Right lobe of liver (tissue), 6 donors: ENCODE results near the gene NLN. TPM values are rescaled to one million over a fixed set of nuclear protein-coding genes. Genes with fewer than 3 reads are reported as not detected.
"Not testable (repeated sequence)": the region's sequence is repeated elsewhere in the genome, so short reads cannot be mapped to it uniquely, and the experiment has no call there.

Source experiments
- ATAC-seq, 4 donors: fragments of 200-7000 bp; cut with Tn5 transposase; one replicate each; pipeline ENCODE4 v1.9.1; 2020; ENCODE audit warnings: mild to moderate bottlenecking in 4 of 4, moderate library complexity in 4 of 4
- DNase-seq, 3 donors: peaks; one replicate each; pipeline ENCODE4 v3.0.0-alpha.2; 2020
- H3K27ac ChIP-seq, 3 donors: fragments of 200-600 bp; one replicate each; pipeline ENCODE4 v1.8.0; 2022
- H3K27me3 ChIP-seq, 2 donors: fragments of 200-600 bp; one replicate each; pipeline ENCODE4 v1.8.0; 2022
- H3K36me3 ChIP-seq, 4 donors: fragments of 200-600 bp; sonication (generic) in 1 of 4; one replicate each; pipeline versions ENCODE4 v1.5.1 to v1.8.0; 2017 to 2022; ENCODE audit warnings: control low read depth in 1 of 4
- H3K4me1 ChIP-seq, 4 donors: fragments of 200-600 bp; sonication (generic) in 1 of 4; one replicate each; pipeline versions ENCODE4 v1.5.1 to v1.8.0; 2017 to 2022; ENCODE audit warnings: control low read depth in 1 of 4
- H3K4me3 ChIP-seq, 3 donors: fragments of 200-600 bp; one replicate each; pipeline ENCODE4 v1.8.0; 2022
- H3K9me3 ChIP-seq, 4 donors: fragments of 200-600 bp; sonication (generic) in 1 of 4; one replicate each; pipeline versions ENCODE4 v1.5.1 to v1.8.0; 2017 to 2022; ENCODE audit warnings: control low read depth in 1 of 4
- POLR2A ChIP-seq: fragments of 450-650 bp; IDR thresholded peaks from one replicate; pipeline ENCODE4 v1.6.1; 2017; ENCODE audit warnings: antibody characterized with exemption, mild to moderate bottlenecking
- WGBS: methylation state at CpG from one replicate; pipeline ENCODE4 v1.1.6; 2018; ENCODE audit warnings: low coverage, low lambda C conversion rate; ENCODE audit not compliant: insufficient coverage; ENCODE audit errors: missing lambda C conversion rate; 5-methylcytosine and 5-hydroxymethylcytosine counted together
- intact Hi-C, 2 donors: fragments of 100-400 bp; cut with DNase I; formaldehyde crosslinking; loops; one replicate each; pipeline versions ENCODE4 v1.11.2 to v1.14.1; 2022
- total RNA-seq, 6 experiments: library from RNA; depleted of rRNA in 2 of 6; stranded (reverse); fragments of >200 nt in 2 of 6; fragmentation: NEBNext Ultra II Directional in 3 of 6; extraction: Animal tissue kit (Norgen Biotek cat#: 25700) in 3 of 6; gene quantifications; one replicate each; pipeline versions ENCODE4 v1.1.0 to v1.2.4, GENCODE V29; 2016 to 2023
- TF ChIP-seq, protein P1 (sequence below), 4 donors: fragments of 200-600 bp in 3 of 4; fragments of 450-650 bp in 1 of 4; IDR thresholded peaks; one replicate each; pipeline versions ENCODE4 v1.5.1 to v1.8.0; 2016 to 2022; ENCODE audit warnings: antibody characterized with exemption in 4 of 4, mild to moderate bottlenecking in 2 of 4
- donor health status: DM: no; HTN: yes; CAD: no.
- donor health status: DM: no; HTN: no; CAD: no.
- donor health status: DM: no; HTN: no; CAD: no.
- donor health status: DM: no; HTN: yes; CAD: no.
- donor health status: DM: no; HTN: yes; CAD: no.

Gene NLN
- total RNA-seq, 6 experiments from 2014 or later: 28.3 to 68.2 (median 36.7) TPM

GRCh38 chr5:65728218-65728617 lies 6.2 kb downstream of the NLN start:
- TF ChIP-seq, protein P1, sequence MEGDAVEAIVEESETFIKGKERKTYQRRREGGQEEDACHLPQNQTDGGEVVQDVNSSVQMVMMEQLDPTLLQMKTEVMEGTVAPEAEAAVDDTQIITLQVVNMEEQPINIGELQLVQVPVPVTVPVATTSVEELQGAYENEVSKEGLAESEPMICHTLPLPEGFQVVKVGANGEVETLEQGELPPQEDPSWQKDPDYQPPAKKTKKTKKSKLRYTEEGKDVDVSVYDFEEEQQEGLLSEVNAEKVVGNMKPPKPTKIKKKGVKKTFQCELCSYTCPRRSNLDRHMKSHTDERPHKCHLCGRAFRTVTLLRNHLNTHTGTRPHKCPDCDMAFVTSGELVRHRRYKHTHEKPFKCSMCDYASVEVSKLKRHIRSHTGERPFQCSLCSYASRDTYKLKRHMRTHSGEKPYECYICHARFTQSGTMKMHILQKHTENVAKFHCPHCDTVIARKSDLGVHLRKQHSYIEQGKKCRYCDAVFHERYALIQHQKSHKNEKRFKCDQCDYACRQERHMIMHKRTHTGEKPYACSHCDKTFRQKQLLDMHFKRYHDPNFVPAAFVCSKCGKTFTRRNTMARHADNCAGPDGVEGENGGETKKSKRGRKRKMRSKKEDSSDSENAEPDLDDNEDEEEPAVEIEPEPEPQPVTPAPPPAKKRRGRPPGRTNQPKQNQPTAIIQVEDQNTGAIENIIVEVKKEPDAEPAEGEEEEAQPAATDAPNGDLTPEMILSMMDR (IDR thresholded peaks at IDR 0.05): no peak
- no peak for TF ChIP-seq POLR2A
- no peak overlapping the region for H3K27ac ChIP-seq
- peaks cover 0 to 5% (median 0%) of the 10 kb centered on the region in 4 donors for H3K4me1 ChIP-seq

GRCh38 chr5:65730910-65731309 lies 8.9 kb downstream of the NLN start:
- H3K27me3 ChIP-seq: no peaks in the 10 kb centered on the region
- DNase-seq (no peak), ATAC-seq (peak in 1 of 4 donors; percentile 34)
- TF ChIP-seq, protein P1 (IDR thresholded peaks at IDR 0.05): no peak
- TF ChIP-seq POLR2A: no peak
- no peak overlapping the region for H3K27ac ChIP-seq
- H3K4me1 ChIP-seq: no peaks in the 10 kb centered on the region
- intact Hi-C loops: no loop called here
- no peaks in the 10 kb centered on the region for H3K9me3 ChIP-seq
- no peak overlapping the region for H3K4me3 ChIP-seq
- WGBS: 60% methylated on average over 1 of the region's 2 CpGs
- H3K36me3 ChIP-seq: no peaks in the 10 kb centered on the region

More at GRCh38 chr5:65728218-65728617, 6.2 kb downstream of the NLN start:
- ATAC-seq (no peak), DNase-seq (no peak)
- Histone ChIP-seq H3K4me3 (no peak overlapping the region), H3K9me3 (no peaks in the 10 kb centered on the region), H3K36me3 (no peaks in the 10 kb centered on the region), H3K27me3 (no peaks in the 10 kb centered on the region)
- WGBS: 100% methylated on average over 1 of the region's 1 CpG
- intact Hi-C loops: loop anchor here in 1 of 2 donors (10.0 kb wide), 1 partner anchor 207 kb away; no protein-coding TSS in a partner anchor

DNA sequence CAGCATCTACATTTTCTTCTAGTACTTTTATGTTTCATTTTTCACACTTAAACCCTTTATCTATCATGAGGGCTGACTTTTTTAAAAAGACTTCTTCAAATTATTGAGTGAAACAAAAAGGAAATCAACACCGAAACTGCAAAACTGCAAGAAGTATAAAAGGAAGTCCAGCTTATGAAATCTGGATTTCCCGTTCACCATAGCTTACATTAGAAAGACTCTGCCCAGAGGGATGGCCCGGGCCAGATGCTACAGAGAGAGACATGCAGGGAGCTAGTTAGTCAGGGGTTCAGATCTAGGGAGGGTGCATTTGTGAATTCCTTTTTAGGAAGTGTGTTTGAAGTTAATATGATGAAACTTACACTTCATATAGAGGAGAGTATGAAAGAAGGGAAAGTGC lies 10.0 kb downstream of the NLN start:
- H3K4me1 ChIP-seq, H3K4me3 ChIP-seq, intact Hi-C loops, H3K27ac ChIP-seq, H3K36me3 ChIP-seq, H3K27me3 ChIP-seq, H3K9me3 ChIP-seq: not testable (repeated sequence)
- DNase-seq (peak in 1 of 3 donors; percentile 31), ATAC-seq (peak; percentile 36 to 73 (median 60))
- WGBS: 58% methylated on average over 2 of the region's 3 CpGs

GRCh38 chr5:65734196-65734775 lies 12.3 kb downstream of the NLN start:
- H3K27ac ChIP-seq, ATAC-seq, H3K27me3 ChIP-seq, DNase-seq, H3K36me3 ChIP-seq, H3K9me3 ChIP-seq, intact Hi-C loops, H3K4me3 ChIP-seq, H3K4me1 ChIP-seq: not testable (repeated sequence)
- 33% methylated on average over 1 of the region's 7 CpGs for WGBS

DNA sequence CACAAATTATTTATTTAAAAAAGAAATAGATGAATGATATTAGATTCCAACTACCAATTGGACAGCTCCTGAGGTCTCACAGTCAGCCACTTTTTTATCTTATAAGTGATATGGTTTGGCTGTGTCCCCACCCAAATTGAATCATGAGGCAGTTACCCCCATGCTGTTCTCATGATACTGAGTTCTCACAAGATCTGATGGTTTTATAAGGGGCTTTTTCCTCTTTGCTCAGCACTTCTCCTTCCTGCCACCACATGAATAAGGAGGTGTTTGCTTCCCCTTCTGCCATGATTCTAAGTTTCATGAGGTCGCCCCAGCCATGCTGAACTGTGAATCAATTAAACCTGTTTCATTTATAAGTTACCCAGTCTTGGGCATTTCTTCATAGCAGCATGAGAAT lies 12.9 kb downstream of the NLN start:
- Histone ChIP-seq H3K4me1 (no peaks in the 10 kb centered on the region), H3K9me3 (no peaks in the 10 kb centered on the region), H3K36me3 (no peaks in the 10 kb centered on the region), H3K27ac (no peak overlapping the region), H3K27me3 (no peaks in the 10 kb centered on the region), H3K4me3 (no peak overlapping the region)
- intact Hi-C loops: no loop called here
- no peak for DNase-seq
- TF ChIP-seq, protein P1 (IDR thresholded peaks at IDR 0.05): no peak
- TF ChIP-seq POLR2A: no peak
- ATAC-seq: peak in 1 of 4 donors; percentile 22
- WGBS: 77% methylated on average over 1 of the region's 1 CpG
